H1 (cell line): ENCODE measurements around the gene ADARB2. TPM values are rescaled to one million over a fixed set of nuclear protein-coding genes. Genes with fewer than 3 reads are reported as not detected.
A peak's percentile ranks its signal among the peaks of the same experiment; 100 is the strongest.

Experiments
- EGR1 ChIP-seq: IDR thresholded peaks from 2 replicates; pipeline ENCODE4 v1.6.1; 2011; ENCODE audit warnings: low read depth, low read length, borderline replicate concordance
- RAD21 ChIP-seq, 2 experiments: IDR thresholded peaks in 1 of 2; conservative IDR thresholded peaks in 1 of 2; 2 replicates each; pipeline ENCODE4 v1.6.1; 2011; ENCODE audit warnings: low read depth in 2 of 2, low read length in 2 of 2, improper control_type of control experiment in 1 of 2, inconsistent platforms in 1 of 2, mild to moderate bottlenecking in 1 of 2, moderate library complexity in 1 of 2
- SIN3A ChIP-seq, 2 experiments: IDR thresholded peaks in 1 of 2; conservative IDR thresholded peaks in 1 of 2; 2 replicates each; pipeline ENCODE4 v1.6.1; 2011 to 2012; ENCODE audit warnings: low read length in 2 of 2, improper control_type of control experiment in 1 of 2, low read depth in 1 of 2, mild to moderate bottlenecking in 1 of 2
- polyA plus RNA-seq, 7 experiments: library from polyadenylated mRNA; depleted of rRNA in 3 of 7; stranded (reverse) in 5 of 7; unstranded in 2 of 7; fragments of >200 nt in 5 of 7; fragments of 200-250 nt in 2 of 7; gene quantifications; 1 replicate in 5 of 7; 2 replicates in 1 of 7; 4 replicates in 1 of 7; pipeline versions ENCODE4 v1.2.1 to v1.2.3, GENCODE V29; 2011 to 2013; ENCODE audit warnings: missing spikeins in 2 of 7, mixed read lengths in 2 of 7
- total RNA-seq: library from RNA; stranded (reverse); fragmentation: NEBNext Ultra II Directional; extraction: Animal tissue kit (Norgen Biotek cat#: 25700); gene quantifications from 2 replicates; pipeline ENCODE4 v1.2.1, GENCODE V29; 2021
- TF ChIP-seq, protein P1 (sequence below): IDR thresholded peaks from 2 replicates; pipeline ENCODE4 v1.6.1; 2012; ENCODE audit warnings: inconsistent platforms

Gene ADARB2
- total and polyA plus RNA-seq, 2 of the 8 experiments (the other 6 are each of a cell fraction or from before 2014, with no cell fraction given) = 2.2 to 2.8 TPM

- TF ChIP-seq EGR1 (no peak), RAD21 (IDR thresholded peaks at IDR 0.05 in 1 of 2, conservative IDR thresholded peaks at IDR 0.05 in 1 of 2; ENCODE audit: low read depth in 2 of 2, low read length in 2 of 2) (peak; percentile 45 to 61), SIN3A (conservative IDR thresholded peaks at IDR 0.05 in 1 of 2, IDR thresholded peaks at IDR 0.05 in 1 of 2; ENCODE audit: low read depth in 1 of 2, low read length in 2 of 2) (no peak)
- TF ChIP-seq, protein P1, sequence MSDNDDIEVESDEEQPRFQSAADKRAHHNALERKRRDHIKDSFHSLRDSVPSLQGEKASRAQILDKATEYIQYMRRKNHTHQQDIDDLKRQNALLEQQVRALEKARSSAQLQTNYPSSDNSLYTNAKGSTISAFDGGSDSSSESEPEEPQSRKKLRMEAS = peak; percentile 58
These were observed 333.6 kb downstream of the ADARB2 start (continued) for GRCh38 chr10:1403508-1404322.
